DND-41 (cell line): ENCODE data around the gene TSPEAR.

Source experiments
- CTCF ChIP-seq: IDR thresholded peaks from 2 replicates; pipeline ENCODE4 v1.5.1; 2012; ENCODE audit warnings: borderline replicate concordance, low read length, moderate library complexity, mild to moderate bottlenecking; ENCODE audit not compliant: poor library complexity, severe bottlenecking; ENCODE audit errors: extremely low read depth
- EZH2 ChIP-seq: IDR thresholded peaks from 3 replicates; pipeline ENCODE4 v1.6.1; 2012; ENCODE audit warnings: borderline replicate concordance, low read depth, mild to moderate bottlenecking, moderate library complexity, low read length, inconsistent platforms; ENCODE audit not compliant: severe bottlenecking

GRCh38 chr21:44625756-44626155, 85.6 kb downstream of the TSPEAR start:
- TF ChIP-seq CTCF = no peak
- TF ChIP-seq EZH2 = no peak
